Measurements from ENCODE around the gene RBM7. TPM values are rescaled to one million over a fixed set of nuclear protein-coding genes. Genes with fewer than 3 reads are reported as not detected.

The RBM7 gene
- total RNA-seq, 2 experiments from 2014 or later: 36.5 to 46.3 TPM

DNA sequence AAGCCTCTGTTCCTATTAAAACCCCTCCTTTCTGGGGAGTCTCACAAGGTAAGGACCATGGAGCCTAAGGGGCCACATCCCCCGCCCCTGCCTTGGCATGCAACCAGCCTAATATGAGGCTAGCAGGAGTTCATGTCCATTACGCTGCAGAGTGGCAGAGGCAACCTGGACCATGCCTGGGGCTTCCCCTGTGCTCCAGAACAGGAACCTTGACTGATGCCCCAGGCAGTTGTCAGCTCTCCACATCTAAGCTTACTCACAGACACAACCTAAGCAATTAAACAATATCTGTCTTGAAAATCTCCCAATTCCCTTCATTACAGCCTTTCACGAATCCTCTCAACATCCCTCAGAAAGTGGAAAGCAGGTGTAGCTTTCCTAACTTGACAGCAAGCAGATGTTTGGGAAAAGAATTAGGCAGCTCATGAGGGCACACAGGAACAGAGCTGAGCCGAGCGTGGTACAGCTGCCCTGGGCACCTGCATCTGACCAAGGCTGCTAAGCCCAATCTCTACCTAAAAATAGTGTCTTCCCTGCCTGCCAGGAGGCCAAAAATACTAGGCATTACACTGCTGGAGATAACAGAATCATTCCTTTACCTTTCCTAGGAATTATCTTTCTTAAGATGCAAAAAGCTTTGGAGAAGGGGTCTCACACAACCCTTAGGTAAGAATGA is 20.9 kb upstream of the RBM7 start:
- ChIA-PET CTCF (interaction anchor here (1.0 kb wide), 1 partner anchor 483 kb away, joined by 4 read pairs; no protein-coding TSS in a partner anchor), POLR2A (no interaction called here)
- no peak for DNase-seq
- Mint-ChIP-seq H3K27ac (no peak overlapping the region), H3K4me1 (peaks cover 3% of the 10 kb centered on the region), H3K36me3 (ENCODE audit: low read depth) (no peaks in the 10 kb centered on the region), H3K27me3 (peaks cover 29% of the 10 kb centered on the region), H3K4me3 (no peak overlapping the region), H3K9me3 (no peaks in the 10 kb centered on the region)

- ChIA-PET CTCF (no interaction called here), POLR2A (no interaction called here)
- Mint-ChIP-seq H3K36me3 (ENCODE audit: low read depth) (no peaks in the 10 kb centered on the region), H3K4me3 (no peak overlapping the region), H3K27ac (no peak overlapping the region), H3K27me3 (peaks cover 29% of the 10 kb centered on the region), H3K4me1 (peaks cover 3% of the 10 kb centered on the region), H3K9me3 (no peaks in the 10 kb centered on the region)
- no peak for DNase-seq
Measured at GRCh38 chr11:114382509-114382908, 18.0 kb upstream of the RBM7 start.

- no peak overlapping the region for H3K27ac Mint-ChIP-seq
- POLR2A ChIA-PET: no interaction called here
- H3K36me3 Mint-ChIP-seq (ENCODE audit: low read depth): no peaks in the 10 kb centered on the region
- no peak overlapping the region for H3K4me3 Mint-ChIP-seq
- H3K9me3 Mint-ChIP-seq: no peaks in the 10 kb centered on the region
- CTCF ChIA-PET: no interaction called here
- no peak for DNase-seq
- H3K27me3 Mint-ChIP-seq: peaks cover 22% of the 10 kb centered on the region
- peaks cover 3% of the 10 kb centered on the region for H3K4me1 Mint-ChIP-seq
Measured at GRCh38 chr11:114384487-114384886, 16.0 kb upstream of the RBM7 start.

DNA sequence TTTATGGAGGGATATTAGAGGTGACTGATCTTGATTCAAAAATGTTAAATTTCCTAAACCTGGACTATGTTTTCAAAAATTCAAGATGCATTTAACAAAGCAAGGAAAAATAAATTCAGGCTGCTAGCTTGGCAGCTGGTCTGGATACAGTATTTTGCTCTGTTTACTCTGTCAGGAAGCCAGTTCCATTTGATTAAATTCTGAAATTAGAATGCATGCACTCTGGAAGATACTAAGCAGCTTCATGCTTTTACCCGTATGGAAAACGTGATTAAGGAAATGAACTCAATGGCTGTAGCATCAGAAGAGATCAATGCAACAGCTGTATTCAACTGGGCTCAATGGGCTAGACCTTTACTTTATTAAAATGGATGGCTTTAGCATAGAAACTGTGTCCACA is 14.3 kb upstream of the RBM7 start:
- Mint-ChIP-seq H3K4me3 (no peak overlapping the region), H3K36me3 (ENCODE audit: low read depth) (no peaks in the 10 kb centered on the region), H3K27ac (no peak overlapping the region), H3K9me3 (no peaks in the 10 kb centered on the region), H3K27me3 (peaks cover 17% of the 10 kb centered on the region), H3K4me1 (no peaks in the 10 kb centered on the region)
- ChIA-PET CTCF (no interaction called here), POLR2A (no interaction called here)
- no peak for DNase-seq

DNA sequence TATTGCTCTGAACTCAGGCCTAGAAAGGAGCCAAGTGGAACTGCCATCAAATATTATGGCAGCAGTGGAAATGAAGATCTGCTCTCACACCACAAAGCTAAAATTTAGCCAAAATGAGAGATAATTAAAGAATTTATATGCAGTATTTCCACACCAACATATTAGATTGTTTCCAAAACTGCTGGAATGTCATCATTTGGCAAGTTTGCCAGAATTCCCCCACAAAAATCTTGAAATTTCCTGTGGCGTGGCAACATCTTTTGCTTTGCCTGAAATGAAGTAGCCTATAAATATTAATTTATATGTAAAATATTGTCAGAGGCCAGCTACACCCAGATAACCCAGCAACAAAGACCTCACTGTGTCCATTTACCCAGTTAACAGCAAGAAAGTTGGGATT is 13.9 kb upstream of the RBM7 start:
- Mint-ChIP-seq H3K4me3 (no peak overlapping the region), H3K36me3 (ENCODE audit: low read depth) (no peaks in the 10 kb centered on the region), H3K27ac (no peak overlapping the region), H3K9me3 (no peaks in the 10 kb centered on the region), H3K27me3 (peaks cover 15% of the 10 kb centered on the region), H3K4me1 (no peaks in the 10 kb centered on the region)
- ChIA-PET CTCF (no interaction called here), POLR2A (no interaction called here)
- no peak for DNase-seq

- Mint-ChIP-seq H3K36me3 (ENCODE audit: low read depth) (peaks cover 6% of the 10 kb centered on the region), H3K4me1 (peaks cover 6% of the 10 kb centered on the region), H3K4me3 (no peak overlapping the region), H3K9me3 (no peaks in the 10 kb centered on the region), H3K27me3 (peaks cover 4% of the 10 kb centered on the region), H3K27ac (no peak overlapping the region)
- DNase-seq: no peak
- POLR2A ChIA-PET: no interaction called here
- CTCF ChIA-PET: interaction anchor here (1.1 kb wide), 1 partner anchor 12 kb away, joined by 3 read pairs; no protein-coding TSS in a partner anchor
Measured at GRCh38 chr11:114392735-114393667, 7.5 kb upstream of the RBM7 start.

GRCh38 chr11:114395736-114396135 is 4.7 kb upstream of the RBM7 start:
- Mint-ChIP-seq H3K9me3 (no peaks in the 10 kb centered on the region), H3K4me1 (peaks cover 20% of the 10 kb centered on the region), H3K27ac (no peak overlapping the region), H3K4me3 (no peak overlapping the region), H3K27me3 (peaks cover 4% of the 10 kb centered on the region), H3K36me3 (ENCODE audit: low read depth) (peaks cover 22% of the 10 kb centered on the region)
- CTCF ChIA-PET: interaction anchor here (0.6 kb wide), 1 partner anchor 79 kb away, joined by 4 read pairs; no protein-coding TSS in a partner anchor
- POLR2A ChIA-PET: no interaction called here
- no peak for DNase-seq

- H3K27ac Mint-ChIP-seq: no peak overlapping the region
- H3K4me1 Mint-ChIP-seq: peaks cover 21% of the 10 kb centered on the region
- DNase-seq: no peak
- H3K9me3 Mint-ChIP-seq: no peaks in the 10 kb centered on the region
- H3K27me3 Mint-ChIP-seq: peaks cover 4% of the 10 kb centered on the region
- no peak overlapping the region for H3K4me3 Mint-ChIP-seq
- POLR2A ChIA-PET: no interaction called here
- peaks cover 27% of the 10 kb centered on the region for H3K36me3 Mint-ChIP-seq (ENCODE audit: low read depth)
- CTCF ChIA-PET: no interaction called here
Measured at GRCh38 chr11:114396916-114397315, 3.5 kb upstream of the RBM7 start.

- ChIA-PET POLR2A (no interaction called here), CTCF (interaction anchor here (1.5 kb wide), 1 partner anchor 57 kb away, joined by 4 read pairs; no protein-coding TSS in a partner anchor)
- peaks cover 29% of the 10 kb centered on the region for H3K36me3 Mint-ChIP-seq (ENCODE audit: low read depth)
- no peak for DNase-seq
- no peak overlapping the region for H3K27ac Mint-ChIP-seq
- peaks cover 25% of the 10 kb centered on the region for H3K4me1 Mint-ChIP-seq
- no peak overlapping the region for H3K4me3 Mint-ChIP-seq
- peaks cover 4% of the 10 kb centered on the region for H3K27me3 Mint-ChIP-seq
- H3K9me3 Mint-ChIP-seq: no peaks in the 10 kb centered on the region
Measured at GRCh38 chr11:114397349-114397982, 3.0 kb upstream of the RBM7 start.

DNA sequence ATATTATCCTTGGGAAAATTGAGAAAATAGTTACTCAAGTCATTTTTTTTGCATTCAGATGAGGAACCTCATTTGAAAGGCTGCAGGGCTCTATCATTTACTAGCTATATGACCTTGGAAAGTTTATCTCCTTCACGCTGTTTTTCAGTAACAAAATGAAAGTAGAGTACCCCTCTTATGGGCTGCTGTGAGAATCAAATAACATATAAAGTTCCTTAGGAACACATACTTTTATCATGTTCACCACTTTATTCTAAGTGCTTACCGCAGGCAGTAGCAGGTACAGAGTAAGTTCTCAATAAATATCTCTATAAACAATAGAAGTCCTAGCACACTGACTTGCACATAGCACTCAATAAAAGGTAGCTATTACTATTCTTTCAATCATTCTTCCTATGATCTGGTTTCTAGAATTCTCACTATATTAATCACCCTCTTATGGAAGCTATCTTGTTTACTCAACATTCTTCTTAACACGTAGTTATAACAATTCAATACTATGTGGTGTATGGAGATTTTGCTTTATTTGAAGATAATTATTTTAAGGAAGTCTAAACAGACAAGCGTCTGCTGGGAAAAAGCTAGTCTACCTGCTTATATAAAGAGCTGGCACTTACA is 2.1 kb upstream of the RBM7 start:
- Mint-ChIP-seq H3K4me3 (peak overlapping the region; percentile 95), H3K9me3 (no peaks in the 10 kb centered on the region), H3K27ac (no peak overlapping the region), H3K27me3 (peaks cover 4% of the 10 kb centered on the region), H3K36me3 (ENCODE audit: low read depth) (peaks cover 35% of the 10 kb centered on the region), H3K4me1 (peaks cover 30% of the 10 kb centered on the region)
- ChIA-PET POLR2A (interaction anchor here (0.6 to 0.7 kb wide), 2 partner anchors 40 to 239 kb away, joined by 3 to 4 read pairs; no protein-coding TSS in a partner anchor), CTCF (interaction anchor here (1.5 kb wide), 1 partner anchor 58 kb away, joined by 4 read pairs; no protein-coding TSS in a partner anchor)
- DNase-seq: no peak

- ChIA-PET CTCF (no interaction called here), POLR2A (interaction anchor here (1.4 to 2.0 kb wide), 4 partner anchors 11 to 216 kb away, joined by 4 to 31 read pairs (median 8); partner anchors contain the start of gene REXO2)
- peaks cover 4% of the 10 kb centered on the region for H3K27me3 Mint-ChIP-seq
- H3K36me3 Mint-ChIP-seq (ENCODE audit: low read depth): peaks cover 42% of the 10 kb centered on the region
- H3K4me1 Mint-ChIP-seq: peaks cover 36% of the 10 kb centered on the region
- peak overlapping the region; percentile 95 for H3K4me3 Mint-ChIP-seq
- H3K27ac Mint-ChIP-seq: peak overlapping the region; percentile 97
- no peak for DNase-seq
- no peaks in the 10 kb centered on the region for H3K9me3 Mint-ChIP-seq
Measured at GRCh38 chr11:114399490-114400215, 813 bp upstream of the RBM7 start.

DNA sequence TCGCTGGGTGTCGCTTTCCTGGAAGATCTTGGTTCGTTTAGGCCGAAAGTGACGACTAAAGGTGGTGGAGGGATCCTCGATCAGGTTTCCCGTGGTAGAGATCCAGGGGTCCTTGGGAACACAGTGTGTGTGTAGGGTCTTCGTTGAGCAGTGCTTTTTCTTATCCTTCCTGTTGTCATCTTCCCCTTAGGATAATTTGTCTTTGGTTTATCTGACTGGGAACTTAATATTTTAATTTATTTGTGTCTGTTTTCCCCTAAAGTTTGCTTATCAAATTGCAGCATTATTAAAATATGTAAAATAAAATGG is 403 bp downstream of the RBM7 start:
- Mint-ChIP-seq H3K4me3 (peak overlapping the region; percentile 95), H3K9me3 (no peaks in the 10 kb centered on the region), H3K27me3 (no peaks in the 10 kb centered on the region), H3K4me1 (peaks cover 46% of the 10 kb centered on the region), H3K27ac (peak overlapping the region; percentile 97), H3K36me3 (ENCODE audit: low read depth) (peaks cover 53% of the 10 kb centered on the region)
- ChIA-PET POLR2A (interaction anchor here (0.6 to 2.0 kb wide), 6 partner anchors 10 to 217 kb away, joined by 3 to 31 read pairs (median 4); partner anchors contain the start of gene REXO2), CTCF (interaction anchor here (1.0 kb wide), 2 partner anchors 27 to 38 kb away, joined by 3 read pairs; partner anchors contain the start of gene REXO2)
- no peak for DNase-seq
